HG02588 (cell line): ENCODE data around the gene CIP2A.

Experiments
- ATAC-seq: cut with Tn5 transposase; IDR thresholded peaks from one replicate; pipeline ENCODE4 v1.9.1; 2021; ENCODE audit warnings: mild to moderate bottlenecking, moderate library complexity; ENCODE audit not compliant: unreplicated experiment

Gene CIP2A

GRCh38 chr3:108511490-108511889 lies 77.7 kb downstream of the CIP2A start:
- ATAC-seq = no peak

- ATAC-seq = no peak
These were observed 78.2 kb downstream of the CIP2A start for GRCh38 chr3:108511055-108511454.

GRCh38 chr3:108510496-108510895 lies 78.7 kb downstream of the CIP2A start, which contains the start of gene MYH15:
Gene MYH15, minus strand, starts transcription at chr3:108510596. Its CDS starts 66 bp downstream, at chr3:108510530.
- no peak for ATAC-seq

GRCh38 chr3:108509871-108510270 lies 79.4 kb downstream of the CIP2A start:
- ATAC-seq = no peak

- ATAC-seq = no peak
These were observed 80.0 kb downstream of the CIP2A start for GRCh38 chr3:108509263-108509662.

GRCh38 chr3:108507902-108508301 lies 81.3 kb downstream of the CIP2A start:
- no peak for ATAC-seq

- ATAC-seq = no peak
These were observed 83.4 kb downstream of the CIP2A start for GRCh38 chr3:108505811-108506210.

GRCh38 chr3:108503722-108504121 lies 85.5 kb downstream of the CIP2A start:
- no peak for ATAC-seq

GRCh38 chr3:108501535-108501934 lies 87.7 kb downstream of the CIP2A start:
- ATAC-seq = no peak

- ATAC-seq = no peak
These were observed 88.5 kb downstream of the CIP2A start for GRCh38 chr3:108500728-108501127.
